Amniotic stem cell (primary cell): ENCODE measurements around the gene CENATAC.
"Not testable (repeated sequence)": the region's sequence is repeated elsewhere in the genome, so short reads cannot be mapped to it uniquely, and the experiment has no call there.

Experiments used
- DNase-seq: peaks from one replicate; lab custom pipeline; 2025; lab: John Stamatoyannopoulos, UW

The CENATAC gene

DNA sequence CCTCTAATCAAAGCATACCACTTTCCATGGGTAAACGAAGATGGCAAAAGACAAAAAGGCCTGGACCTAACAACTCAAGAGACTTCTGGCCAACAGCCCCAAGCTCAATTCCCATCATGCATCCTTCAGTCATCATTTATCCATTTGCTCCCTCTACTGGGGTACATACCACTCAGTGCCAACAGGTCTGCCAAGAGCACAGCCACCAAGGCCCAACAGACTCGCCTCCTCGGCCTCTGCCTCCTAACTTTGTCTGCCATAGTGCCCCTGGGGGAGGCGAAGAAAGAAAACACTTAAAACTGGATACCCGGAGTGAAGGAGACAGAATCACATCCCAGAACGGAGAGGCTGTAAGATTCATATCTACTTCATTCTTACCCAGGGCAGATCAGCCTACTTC is 58.0 kb downstream of the CENATAC start:
- DNase-seq = no peak

DNA sequence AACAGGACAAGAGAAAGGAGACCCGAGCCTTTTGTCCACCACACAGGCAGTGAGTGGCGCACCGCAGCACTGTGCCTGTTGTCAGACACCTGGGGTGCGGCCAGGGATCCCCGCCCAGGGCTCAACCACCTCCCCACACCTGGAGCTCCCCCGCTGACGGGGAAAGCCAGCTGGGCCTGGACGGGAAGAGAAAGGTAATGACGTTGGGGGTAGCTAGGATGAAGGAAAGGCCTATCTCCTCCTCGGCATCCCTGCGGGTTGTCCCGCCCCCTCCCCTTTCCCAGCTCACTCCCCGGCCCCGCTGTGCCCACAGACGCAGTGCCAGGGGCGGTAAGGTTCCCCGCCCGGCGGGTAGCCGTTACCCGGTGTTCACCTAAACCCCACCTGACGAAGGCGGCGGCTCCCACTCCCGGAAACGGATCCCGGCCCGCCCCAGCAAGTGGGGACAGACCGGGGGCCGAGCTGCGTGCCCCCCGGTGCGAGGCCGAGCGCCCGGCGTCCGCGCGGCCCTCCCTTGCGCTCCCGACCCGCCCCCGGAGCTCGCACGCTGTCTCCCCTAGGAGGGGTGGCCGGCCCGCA is 58.6 kb downstream of the CENATAC start:
- DNase-seq = no peak

DNA sequence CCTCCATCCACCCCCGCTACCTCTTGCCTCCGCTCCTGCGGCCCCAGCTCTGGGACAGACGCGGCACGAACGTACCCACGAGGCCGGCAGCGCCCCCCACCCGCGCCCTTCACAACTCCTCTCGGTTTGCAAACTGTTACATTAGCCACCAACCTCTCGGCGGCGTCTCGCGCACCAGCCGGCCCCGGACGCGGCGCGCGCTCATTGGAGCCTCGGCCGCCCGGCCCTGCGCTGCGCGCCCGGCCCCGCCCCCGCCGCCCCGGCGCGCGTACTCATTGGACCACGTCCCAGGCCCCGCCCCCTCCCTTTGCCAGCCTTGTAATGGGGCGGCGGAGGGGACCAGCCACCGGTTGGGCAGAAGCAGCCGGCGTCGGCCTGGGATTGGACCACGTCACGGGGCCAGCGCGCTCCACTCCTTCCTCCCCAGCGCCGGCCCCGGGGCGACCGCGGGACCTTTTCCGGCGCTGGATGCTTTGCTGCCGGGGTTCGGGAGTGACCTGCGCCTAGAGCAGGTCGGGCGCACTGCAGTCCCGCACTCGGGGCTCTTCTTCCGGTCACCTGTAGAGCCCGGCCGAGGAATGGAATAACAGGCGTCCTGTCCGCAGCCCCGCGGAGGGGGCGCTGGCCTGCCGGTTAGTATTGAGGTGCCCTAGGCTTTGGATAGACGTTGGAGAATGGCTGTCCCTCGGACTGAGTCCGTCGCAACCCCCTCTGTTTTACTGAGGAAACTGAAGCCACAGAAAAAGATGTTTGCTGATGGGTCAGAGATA is 59.2 kb downstream of the CENATAC start, which contains the start of gene HYOU1:
Gene HYOU1 (minus strand): TSS at position 206 of the 770 bp plus-strand sequence. CDS start 1,045 bp downstream, outside the sequence.
- peak; percentile 99 for DNase-seq

DNA sequence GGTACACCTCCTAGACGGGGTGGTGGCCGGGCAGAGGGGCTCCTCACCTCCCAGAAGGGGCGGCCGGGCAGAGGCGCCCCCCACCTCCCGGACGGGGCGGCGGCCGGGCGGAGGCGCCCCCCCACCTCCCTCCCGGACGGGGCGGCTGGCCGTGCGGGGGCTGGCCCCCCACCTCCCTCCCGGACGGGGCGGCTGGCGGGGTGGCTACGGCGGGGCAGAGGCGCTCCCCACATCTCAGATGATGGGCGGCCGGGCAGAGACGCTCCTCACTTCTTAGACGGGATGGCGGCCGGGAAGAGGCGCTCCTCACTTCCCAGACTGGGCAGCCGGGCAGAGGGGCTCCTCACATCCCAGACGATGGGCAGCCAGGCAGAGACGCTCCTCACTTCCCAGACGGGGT is 61.2 kb downstream of the CENATAC start:
- not testable (repeated sequence) for DNase-seq

DNA sequence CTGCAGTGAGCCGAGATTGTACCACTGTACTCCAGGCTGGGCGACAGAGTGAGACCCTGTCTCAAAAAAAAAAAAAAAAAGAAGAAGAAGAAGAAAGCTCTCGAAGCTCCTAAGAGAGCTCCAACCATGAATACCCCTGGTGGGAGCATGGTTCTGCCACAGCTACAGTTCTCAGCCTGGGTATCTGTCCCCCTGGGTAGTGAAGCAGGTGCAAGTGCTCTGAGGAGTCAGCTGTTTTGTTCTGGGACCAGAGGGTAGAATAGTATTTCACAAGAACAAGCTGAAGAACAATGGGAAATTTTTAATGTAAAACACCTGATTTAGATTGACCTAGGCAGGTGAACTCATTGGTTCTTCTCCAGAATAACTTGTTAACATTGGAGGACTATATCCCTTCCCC is 63.3 kb downstream of the CENATAC start:
- no peak for DNase-seq

DNA sequence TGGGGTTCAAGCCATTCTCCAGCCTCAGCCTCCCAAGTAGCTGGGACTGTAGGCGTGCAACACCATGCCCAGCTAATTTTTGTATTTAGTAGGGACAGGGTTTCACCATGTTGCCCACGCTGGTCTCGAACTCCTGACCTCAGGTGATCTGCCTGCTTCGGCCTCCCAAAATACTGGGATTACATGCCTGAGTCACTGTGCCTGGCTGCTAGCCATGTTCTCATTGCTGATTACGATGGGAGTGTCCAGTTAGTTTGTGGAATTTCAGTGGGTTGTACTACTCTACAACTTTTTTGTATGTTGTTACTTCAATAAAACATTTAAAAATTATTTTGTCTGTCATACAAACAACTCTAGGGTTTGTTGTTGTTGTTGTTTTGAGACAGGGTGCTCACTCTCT is 64.8 kb downstream of the CENATAC start:
- no peak for DNase-seq

DNA sequence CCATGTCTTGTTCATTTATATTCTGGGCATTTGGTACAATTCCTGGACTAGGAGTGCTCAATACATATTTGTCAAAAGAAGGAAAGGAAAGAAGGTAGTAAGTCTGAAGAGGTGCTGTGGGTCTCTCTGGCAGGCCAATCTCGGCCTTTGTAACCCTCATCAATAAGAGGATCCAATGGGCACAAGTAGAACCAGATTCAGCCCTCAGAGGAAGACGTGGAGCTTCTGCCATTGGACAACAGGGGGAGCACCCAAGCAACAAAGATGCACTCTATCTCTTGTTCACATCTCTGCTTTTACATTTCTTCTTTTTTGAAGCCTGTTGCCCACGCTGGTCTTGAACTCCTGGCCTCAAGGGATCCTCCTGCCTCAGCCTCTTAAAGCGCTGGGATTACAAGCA is 67.4 kb downstream of the CENATAC start:
- DNase-seq = no peak
